IMR-90 (cell line): ENCODE data around the gene LDHB. TPM values are rescaled to one million over a fixed set of nuclear protein-coding genes. Genes with fewer than 3 reads are reported as not detected.

Source experiments
- ATAC-seq: fragments of 200-7000 bp; cut with Tn5 transposase; 2 replicates; pipeline ENCODE4 v1.9.1; 2020; ENCODE audit warnings: low read depth, mild to moderate bottlenecking, moderate library complexity
- BruUV-seq: library from RNA; stranded (reverse); fragments of 400-500 nt; replicated peaks from 2 replicates; lab custom pipeline; 2021; lab: Mats Ljungman, UMichigan
- CTCF ChIA-PET: fragments of 300-600 bp; formaldehyde crosslinking; extraction: SDS; loops from one replicate; lab custom pipeline; 2021; ENCODE audit warnings: antibody characterized with exemption; lab: Yijun Ruan, JAX
- POLR2A ChIA-PET: fragments of 300-600 bp; sonication (Branson Sonifier 250); formaldehyde crosslinking; loops from one replicate; lab custom pipeline; 2022; ENCODE audit warnings: antibody characterized with exemption; ENCODE audit not compliant: unreplicated experiment; lab: Charles Lee
- DNase-seq: peaks from one replicate; pipeline ENCODE4 v3.0.0; 2013
- H2AFZ ChIP-seq: replicated peaks from 2 replicates; pipeline ENCODE3; 2013; ENCODE audit warnings: low read length, mild to moderate bottlenecking; ENCODE audit not compliant: poor library complexity
- H2AK5ac ChIP-seq: 2 replicates; pipeline ENCODE4 v1.6.1; 2013; ENCODE audit warnings: low read depth, low read length, inconsistent platforms
- H2AK9ac ChIP-seq: replicated peaks from 2 replicates; pipeline ENCODE3; 2013; ENCODE audit warnings: mild to moderate bottlenecking, low read depth, low read length, moderate library complexity; ENCODE audit not compliant: poor library complexity
- H2BK120ac ChIP-seq: 2 replicates; pipeline ENCODE4 v1.6.1; 2013; ENCODE audit warnings: low read depth, low read length, inconsistent platforms
- H2BK15ac ChIP-seq: 3 replicates; pipeline ENCODE4 v1.6.1; 2013; ENCODE audit warnings: low read depth, low read length, inconsistent platforms
- H2BK20ac ChIP-seq: 2 replicates; pipeline ENCODE4 v1.6.1; 2013; ENCODE audit warnings: low read depth, mild to moderate bottlenecking, inconsistent platforms, low read length, moderate library complexity
- H2BK5ac ChIP-seq: 2 replicates; pipeline ENCODE4 v1.6.1; 2013; ENCODE audit warnings: mild to moderate bottlenecking, low read depth, low read length, inconsistent platforms; ENCODE audit not compliant: poor library complexity, severe bottlenecking
- H3K14ac ChIP-seq: replicated peaks from 2 replicates; pipeline ENCODE4 v1.6.1; 2013; ENCODE audit warnings: low read depth, low read length, inconsistent platforms
- H3K18ac ChIP-seq: 2 replicates; pipeline ENCODE4 v1.6.1; 2013; ENCODE audit warnings: low read depth, low read length, control low read depth
- H3K23ac ChIP-seq: 2 replicates; pipeline ENCODE4 v1.6.1; 2013; ENCODE audit warnings: low read depth, low read length, inconsistent platforms
- H3K27ac ChIP-seq: 2 replicates; pipeline ENCODE4 v1.5.1; 2013; ENCODE audit warnings: mild to moderate bottlenecking, control low read depth, low read length; ENCODE audit not compliant: insufficient read depth
- H3K27me3 ChIP-seq: 2 replicates; pipeline ENCODE4 v1.6.1; 2013; ENCODE audit warnings: low read length; ENCODE audit not compliant: control insufficient read depth, insufficient read depth
- H3K36me3 ChIP-seq: 2 replicates; pipeline ENCODE4 v1.6.1; 2013; ENCODE audit warnings: low read length, mixed read lengths; ENCODE audit not compliant: control insufficient read depth, insufficient read depth
- H3K4ac ChIP-seq: 2 replicates; pipeline ENCODE4 v1.6.1; 2013; ENCODE audit warnings: low read depth, low read length, inconsistent platforms
- H3K4me1 ChIP-seq: 2 replicates; pipeline ENCODE4 v1.6.1; 2013; ENCODE audit warnings: low read length, mixed read lengths; ENCODE audit not compliant: control insufficient read depth, insufficient read depth
- H3K4me2 ChIP-seq: 2 replicates; pipeline ENCODE4 v1.6.1; 2013; ENCODE audit warnings: low read depth, mild to moderate bottlenecking, control low read depth, low read length, moderate library complexity
- H3K4me3 ChIP-seq: 2 replicates; pipeline ENCODE4 v1.5.1; 2013; ENCODE audit warnings: low read depth, mild to moderate bottlenecking, control low read depth, low read length, moderate library complexity; ENCODE audit not compliant: insufficient read depth
- H3K56ac ChIP-seq: 2 replicates; pipeline ENCODE4 v1.6.1; 2013; ENCODE audit warnings: low read length, inconsistent platforms; ENCODE audit not compliant: insufficient read depth; ENCODE audit errors: extremely low read depth
- H3K79me1 ChIP-seq, 2 experiments: 2 replicates each; pipeline ENCODE4 v1.6.1; 2013; ENCODE audit warnings: low read length in 2 of 2, inconsistent platforms in 1 of 2, low read depth in 1 of 2
- H3K9ac ChIP-seq: 2 replicates; pipeline ENCODE4 v1.6.1; 2013; ENCODE audit warnings: low read depth, low read length, control low read depth
- H3K9me1 ChIP-seq: 2 replicates; pipeline ENCODE4 v1.6.1; 2013; ENCODE audit warnings: low read length, inconsistent platforms; ENCODE audit not compliant: insufficient read depth
- H3K9me3 ChIP-seq: 2 replicates; pipeline ENCODE4 v1.6.1; 2013; ENCODE audit warnings: low read length; ENCODE audit not compliant: control insufficient read depth, insufficient read depth
- H4K20me1 ChIP-seq: 2 replicates; pipeline ENCODE4 v1.6.1; 2013; ENCODE audit warnings: low read length, inconsistent platforms; ENCODE audit not compliant: insufficient read depth
- H4K5ac ChIP-seq: 2 replicates; pipeline ENCODE4 v1.6.1; 2013; ENCODE audit warnings: mild to moderate bottlenecking, low read depth, low read length, control low read depth
- H4K8ac ChIP-seq, 2 experiments: 2 replicates each; pipeline ENCODE4 v1.6.1; 2013; ENCODE audit warnings: low read depth in 2 of 2, low read length in 2 of 2, control low read depth in 1 of 2, inconsistent platforms in 1 of 2
- H4K91ac ChIP-seq: 2 replicates; pipeline ENCODE4 v1.6.1; 2013; ENCODE audit warnings: low read depth, low read length, inconsistent platforms; ENCODE audit not compliant: insufficient read depth
- ELK1 ChIP-seq: fragments of 150-350 bp; IDR thresholded peaks from 2 replicates; pipeline ENCODE4 v1.6.1; 2016; ENCODE audit warnings: low read depth, mild to moderate bottlenecking, low read length, moderate library complexity, borderline replicate concordance
- MXI1 ChIP-seq: IDR thresholded peaks from 2 replicates; pipeline ENCODE4 v1.6.1; 2012; ENCODE audit warnings: low read depth, mild to moderate bottlenecking, low read length, moderate library complexity, borderline replicate concordance
- NFE2L2 ChIP-seq: fragments of 150-350 bp; IDR thresholded peaks from 2 replicates; pipeline ENCODE4 v1.6.1; 2016; ENCODE audit warnings: low read depth, mild to moderate bottlenecking, low read length
- POLR2A ChIP-seq: IDR thresholded peaks from 2 replicates; pipeline ENCODE4 v1.6.1; 2012; ENCODE audit warnings: mild to moderate bottlenecking, low read depth, low read length
- RCOR1 ChIP-seq: IDR thresholded peaks from 2 replicates; pipeline ENCODE4 v1.6.1; 2012; ENCODE audit warnings: mild to moderate bottlenecking, low read length, improper control_type of control experiment; ENCODE audit not compliant: insufficient replicate concordance
- RFX5 ChIP-seq: IDR thresholded peaks from 2 replicates; pipeline ENCODE4 v1.8.0; 2012; ENCODE audit warnings: low read depth, mild to moderate bottlenecking, low read length, moderate library complexity
- SMC3 ChIP-seq: fragments of 150-350 bp; IDR thresholded peaks from 2 replicates; pipeline ENCODE4 v1.6.1; 2016; ENCODE audit warnings: low read depth, mild to moderate bottlenecking, antibody characterized with exemption, low read length, moderate library complexity
- WGBS, 2 experiments: methylation state at CpG; one replicate each; pipeline versions ENCODE4 v1.1.5 to v1.1.7; 2013; ENCODE audit warnings: missing lambda C conversion rate in 2 of 2; ENCODE audit not compliant: insufficient read length in 1 of 2; ENCODE audit errors: extremely low coverage in 2 of 2; 5-methylcytosine and 5-hydroxymethylcytosine counted together
- dilution Hi-C: fragments of 300-500 bp; cut with HindIII; formaldehyde crosslinking; loops from one replicate; pipeline ENCODE4 v1.14.3; 2018; ENCODE audit warnings: low sequenced_read_pairs; ENCODE audit not compliant: unreplicated experiment
- in situ Hi-C: fragments of 300-500 bp; cut with MboI; formaldehyde crosslinking; loops from 3 replicates; pipeline ENCODE4 v1.14.3; 2019; ENCODE audit warnings: low sequenced_read_pairs, inconsistent platforms, mixed read lengths
- intact Hi-C: fragments of 100-400 bp; cut with micrococcal nuclease; formaldehyde crosslinking; loops from 2 replicates; pipeline ENCODE4 v1.10.0; 2022
- polyA plus RNA-seq, 3 experiments: library from polyadenylated mRNA; depleted of rRNA; stranded (reverse); fragments of >200 nt; gene quantifications; 2 replicates each; pipeline ENCODE4 v1.2.3, GENCODE V29; 2012; ENCODE audit warnings: low replicate concordance in 1 of 3
- total RNA-seq: library from RNA; depleted of rRNA; stranded (reverse); fragments of >200 nt; gene quantifications from 2 replicates; pipeline ENCODE4 v1.2.3, GENCODE V29; 2012
- TF ChIP-seq, protein P1 (sequence below): fragments of 150-350 bp; IDR thresholded peaks from 2 replicates; pipeline ENCODE4 v1.6.1; 2017; ENCODE audit warnings: mild to moderate bottlenecking, antibody characterized with exemption, low read length, low read depth

Gene LDHB
- total and polyA plus RNA-seq, 2 of the 4 experiments (the other 2 are of a cell fraction) = 623 to 630 TPM

- Histone ChIP-seq H3K18ac (no peak overlapping the region), H3K4me2 (no peak overlapping the region), H2BK120ac (no peak overlapping the region), H4K20me1 (no peaks in the 10 kb centered on the region), H3K79me1 (no peaks in the 10 kb centered on the region), H2AK9ac (no peak overlapping the region), H4K8ac (no peak overlapping the region), H3K9ac (no peak overlapping the region), H3K9me3 (no peaks in the 10 kb centered on the region), H2BK15ac (no peak overlapping the region), H4K5ac (no peak overlapping the region), H3K14ac (no peak overlapping the region), H3K27ac (no peak overlapping the region), H2AFZ (no peak overlapping the region), H2BK5ac (no peak overlapping the region), H3K4me3 (no peak overlapping the region), H2AK5ac (no peak overlapping the region), H3K23ac (no peak overlapping the region), H3K4me1 (no peaks in the 10 kb centered on the region), H3K9me1 (no peaks in the 10 kb centered on the region), H3K27me3 (0 out of 2 replicates have a peak, but pooled peaks cover 2% of the 10 kb centered on the region), H2BK20ac (no peak overlapping the region), H4K91ac (no peak overlapping the region), H3K4ac (no peak overlapping the region), H3K36me3 (no peaks in the 10 kb centered on the region), H3K56ac (no peak overlapping the region)
- ATAC-seq (no peak), DNase-seq (no peak)
- ChIA-PET CTCF (interaction anchor here (0.5 kb wide), 1 partner anchor 983 kb away, joined by 3 read pairs; no protein-coding TSS in a partner anchor), POLR2A (no interaction called here)
- in situ Hi-C loops (no loop called here), dilution Hi-C loops (no loop called here), intact Hi-C loops (no loop called here)
- TF ChIP-seq, protein P1, sequence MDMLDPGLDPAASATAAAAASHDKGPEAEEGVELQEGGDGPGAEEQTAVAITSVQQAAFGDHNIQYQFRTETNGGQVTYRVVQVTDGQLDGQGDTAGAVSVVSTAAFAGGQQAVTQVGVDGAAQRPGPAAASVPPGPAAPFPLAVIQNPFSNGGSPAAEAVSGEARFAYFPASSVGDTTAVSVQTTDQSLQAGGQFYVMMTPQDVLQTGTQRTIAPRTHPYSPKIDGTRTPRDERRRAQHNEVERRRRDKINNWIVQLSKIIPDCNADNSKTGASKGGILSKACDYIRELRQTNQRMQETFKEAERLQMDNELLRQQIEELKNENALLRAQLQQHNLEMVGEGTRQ = no peak
- TF ChIP-seq NFE2L2 (no peak), ELK1 (no peak), SMC3 (no peak), POLR2A (no peak), RFX5 (no peak), MXI1 (no peak), RCOR1 (no peak)
- BruUV-seq = no TSS peak
- no CpG with 5 or more reads among the region's 3 CpGs for WGBS, 2 experiments
Observed at GRCh38 chr12:21599143-21599999, 58.3 kb downstream of the LDHB start.
